Activated CD4-positive, CD25-positive, alpha-beta regulatory T cell (primary cell): Measurements from ENCODE around the gene PTCH1.

Experiments
- DNase-seq, 4 experiments: peaks; one replicate each; lab custom pipeline; 2025; lab: John Stamatoyannopoulos, UW

Gene PTCH1

GRCh38 chr9:95498641-95499040 lies 18.1 kb downstream of the PTCH1 start:
- no peak for DNase-seq

DNA sequence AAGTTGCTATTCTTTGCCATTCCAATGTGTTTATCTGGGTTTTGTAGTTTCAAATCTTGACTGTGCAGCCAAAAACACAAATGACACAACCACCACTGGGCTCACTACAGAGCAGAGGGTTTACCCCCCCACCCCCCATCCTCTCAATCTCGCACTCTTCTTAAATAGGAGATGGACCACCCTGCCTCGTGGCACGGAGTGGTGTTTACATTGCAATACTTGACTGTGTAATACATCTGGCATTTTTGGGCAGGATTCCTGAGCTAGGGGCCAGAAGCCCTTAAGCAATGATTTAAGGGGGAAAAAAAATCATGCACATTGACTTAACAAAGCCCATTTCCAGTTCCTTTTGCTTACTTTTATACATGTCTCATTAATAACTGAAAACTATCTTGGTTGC lies 19.0 kb downstream of the PTCH1 start:
- no peak for DNase-seq

DNA sequence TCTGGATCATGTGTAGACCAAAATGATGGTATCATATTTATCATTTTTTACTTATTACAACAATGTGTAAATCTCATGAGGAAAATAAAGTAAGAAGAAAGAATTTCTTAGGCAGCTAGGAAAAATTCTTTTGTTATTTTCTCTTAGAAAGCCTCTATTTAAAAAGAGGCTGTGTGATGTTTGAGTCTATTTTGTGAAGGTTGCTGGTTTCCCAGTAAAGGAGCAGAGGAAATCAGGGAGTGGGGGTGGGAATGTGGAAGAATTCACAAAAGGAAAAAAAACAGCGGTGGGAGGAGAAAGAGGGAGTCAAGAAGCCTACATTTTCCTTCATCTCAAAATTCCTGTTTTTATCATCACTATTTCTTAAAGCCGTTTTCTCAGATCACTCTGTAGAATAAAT lies 20.1 kb downstream of the PTCH1 start:
- DNase-seq, result no peak

GRCh38 chr9:95495961-95496360 lies 20.8 kb downstream of the PTCH1 start:
- no peak for DNase-seq

- no peak for DNase-seq
Measured at GRCh38 chr9:95495529-95495928, 21.2 kb downstream of the PTCH1 start.

GRCh38 chr9:95494416-95495371 lies 22.1 kb downstream of the PTCH1 start:
- peak; percentile 36 to 77 (median 60) for DNase-seq

GRCh38 chr9:95494022-95494415 lies 22.8 kb downstream of the PTCH1 start:
- no peak for DNase-seq

DNA sequence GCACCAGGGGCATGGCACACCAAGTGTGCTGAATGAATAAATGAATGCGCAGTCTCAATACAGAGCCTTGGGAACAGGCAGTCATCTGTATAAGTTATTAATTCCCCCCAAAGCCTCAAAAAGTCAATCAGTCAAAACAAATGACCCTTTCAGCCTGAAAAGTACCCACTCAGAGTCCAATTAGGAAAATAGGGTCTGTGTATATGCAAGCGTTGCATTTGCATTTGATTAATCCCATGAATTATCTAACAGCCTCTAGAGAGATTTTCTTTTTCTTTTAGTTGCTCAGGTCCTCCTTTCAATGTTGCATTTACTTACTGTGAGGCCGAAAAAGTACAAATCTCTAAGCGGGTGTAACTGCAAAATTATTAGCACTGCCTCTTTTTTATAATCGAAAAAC lies 23.4 kb downstream of the PTCH1 start:
- DNase-seq, result no peak

GRCh38 chr9:95491543-95492320 lies 25.0 kb downstream of the PTCH1 start:
- no peak for DNase-seq

GRCh38 chr9:95488954-95489353 lies 27.8 kb downstream of the PTCH1 start:
- no peak for DNase-seq

DNA sequence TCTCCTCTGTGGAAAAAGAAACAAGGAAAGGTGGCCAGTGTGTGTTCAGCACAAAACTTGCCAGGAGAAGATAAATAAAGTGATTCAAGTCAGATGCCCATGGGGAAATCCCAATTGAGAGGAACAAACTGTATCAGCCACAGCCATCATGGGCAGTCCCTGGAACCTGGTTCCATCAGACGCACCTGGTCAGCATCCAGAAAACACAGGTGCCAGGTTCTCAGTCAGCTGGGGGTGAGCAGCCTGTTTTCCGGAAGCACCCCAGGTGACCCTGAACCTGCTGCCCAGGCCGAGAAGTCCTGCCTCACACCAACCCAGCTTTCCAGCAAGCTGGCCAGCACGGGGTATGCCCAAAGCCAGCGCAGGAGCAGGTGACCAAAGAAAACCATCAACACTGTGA lies 30.5 kb downstream of the PTCH1 start:
- no peak for DNase-seq

- no peak for DNase-seq
Measured at GRCh38 chr9:95484225-95484624, 32.5 kb downstream of the PTCH1 start.

DNA sequence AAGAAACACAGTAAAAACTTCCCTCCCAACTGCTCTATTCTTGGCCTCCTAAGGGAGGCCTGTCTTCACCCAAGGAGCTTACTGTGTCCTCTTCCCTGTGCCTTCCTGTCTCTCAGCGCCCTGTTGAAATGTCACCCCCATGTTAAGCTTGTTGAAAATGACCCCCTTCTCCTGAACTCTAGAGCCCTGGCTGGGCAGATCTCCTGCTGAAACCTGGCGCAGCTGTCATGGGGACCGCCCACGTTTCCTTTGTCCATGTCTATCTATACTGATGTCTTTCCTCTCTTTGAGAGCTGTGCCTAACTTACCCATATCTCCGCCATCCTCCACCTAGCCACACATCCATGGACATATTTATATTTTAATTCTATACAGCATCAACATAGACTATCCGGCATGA lies 33.3 kb downstream of the PTCH1 start:
- no peak for DNase-seq

- DNase-seq, result no peak
Measured at GRCh38 chr9:95482621-95483020, 34.1 kb downstream of the PTCH1 start.

DNA sequence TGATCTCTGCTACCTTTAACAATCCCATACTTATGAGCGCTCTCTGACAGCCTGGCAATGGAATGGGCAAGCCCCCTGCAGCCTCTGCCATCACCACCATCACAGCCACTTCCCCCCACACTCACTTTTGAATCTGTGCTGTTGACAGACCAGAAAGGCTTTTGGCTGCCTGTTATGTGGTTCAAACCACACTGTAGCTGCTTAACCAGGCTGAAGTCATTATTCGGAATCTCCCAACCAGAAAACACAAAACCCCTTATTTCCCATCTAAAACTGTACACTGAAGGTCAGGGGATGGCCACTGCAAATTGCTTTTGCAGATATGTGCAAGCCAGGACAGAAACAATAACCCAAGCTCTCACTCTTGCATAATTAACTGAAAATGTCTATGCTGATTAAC lies 35.8 kb downstream of the PTCH1 start:
- no peak for DNase-seq

- no peak for DNase-seq
Measured at GRCh38 chr9:95480346-95480745, 36.4 kb downstream of the PTCH1 start.

DNA sequence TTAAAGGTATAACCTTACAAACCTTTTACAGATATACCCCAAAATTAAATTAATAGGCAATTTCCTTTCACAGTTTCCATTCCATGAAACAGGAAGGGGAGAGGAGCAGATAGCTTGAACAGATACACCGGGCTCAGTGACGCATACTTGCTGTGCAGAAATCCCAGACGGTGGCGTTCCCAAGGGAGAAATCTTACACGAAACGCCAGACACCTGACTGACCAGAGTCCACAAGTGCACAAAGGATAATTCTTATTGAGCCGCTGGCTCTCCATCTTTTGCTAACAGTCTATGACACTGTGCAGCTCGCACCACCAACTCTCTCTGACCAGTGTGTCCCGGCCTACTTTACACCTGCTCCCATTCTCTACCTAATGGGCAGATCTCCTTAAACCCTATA lies 37.4 kb downstream of the PTCH1 start:
- no peak for DNase-seq

DNA sequence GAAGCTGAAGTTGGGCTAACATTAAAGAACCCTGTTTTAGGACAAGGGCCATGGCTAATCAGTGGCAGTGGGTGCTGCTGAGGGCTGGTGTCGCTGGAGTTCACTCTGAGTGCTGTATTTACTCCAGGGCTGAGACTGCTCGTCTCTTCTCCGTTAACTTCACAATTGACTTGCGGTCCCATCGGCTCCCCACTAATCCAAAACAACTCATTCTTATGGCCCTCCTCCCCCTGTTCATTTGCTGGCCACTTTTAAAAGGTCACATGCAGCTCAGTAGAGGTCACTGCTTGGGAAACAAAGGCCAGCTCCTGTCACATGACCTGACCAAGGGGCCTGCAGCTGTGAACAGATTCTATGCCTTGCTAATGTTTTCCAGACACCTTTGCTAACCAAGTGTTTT lies 38.4 kb downstream of the PTCH1 start:
- no peak for DNase-seq

DNA sequence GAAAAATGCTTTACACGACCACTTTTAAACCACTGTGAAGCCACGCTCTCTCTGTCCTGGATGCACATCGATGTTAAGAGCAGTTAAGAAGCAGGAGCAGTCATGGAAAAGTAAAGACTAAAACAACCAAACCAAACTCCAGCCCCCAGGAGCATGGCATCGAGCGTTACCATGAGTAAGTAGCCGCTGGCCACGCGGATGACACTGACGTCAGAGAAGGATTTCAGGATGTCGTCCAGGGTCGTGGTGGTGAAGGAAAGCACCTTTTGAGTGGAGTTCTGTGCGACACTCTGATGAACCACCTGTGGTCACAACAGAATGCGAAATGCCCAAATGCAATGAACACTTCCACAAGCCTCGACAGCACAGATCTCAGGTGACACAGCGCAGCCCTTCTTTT lies 38.9 kb downstream of the PTCH1 start:
- no peak for DNase-seq

DNA sequence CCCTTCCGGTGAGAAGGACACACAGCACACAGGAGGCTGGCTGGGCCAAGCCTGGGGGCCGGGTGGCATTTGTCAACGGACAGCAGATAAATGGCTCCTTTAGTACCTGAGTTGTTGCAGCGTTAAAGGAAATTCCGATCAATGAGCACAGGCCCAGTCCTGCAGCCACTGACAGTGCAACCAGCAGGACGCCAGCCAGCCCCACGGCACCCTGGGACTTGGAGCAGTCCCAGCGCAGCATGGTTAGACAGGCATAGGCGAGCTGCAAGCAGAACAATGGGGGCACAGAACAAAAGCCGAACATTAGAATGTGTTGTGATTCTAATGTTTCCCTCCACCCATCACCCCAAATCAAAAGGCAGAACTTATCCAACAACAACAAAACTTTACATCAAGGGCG lies 39.3 kb downstream of the PTCH1 start:
- no peak for DNase-seq

DNA sequence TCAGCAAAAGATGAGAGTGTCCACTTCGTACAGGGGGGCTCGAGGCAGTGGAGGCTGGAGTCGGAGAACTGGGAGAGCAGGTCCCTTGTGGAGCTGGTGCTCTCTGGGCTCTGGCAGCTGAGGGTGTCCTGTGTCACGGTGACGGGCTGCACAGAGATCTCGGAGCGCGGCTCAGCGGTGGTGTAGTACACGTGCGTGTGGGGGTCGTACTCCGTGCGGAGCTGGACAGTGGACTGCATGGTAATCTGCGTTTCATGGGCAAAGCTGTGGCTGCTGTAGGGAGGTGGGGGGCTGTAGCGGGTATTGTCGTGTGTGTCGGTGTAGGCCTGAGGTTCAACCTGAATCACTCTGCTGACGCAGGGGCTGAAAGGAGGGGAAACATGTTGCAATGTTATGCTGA lies 48.0 kb downstream of the PTCH1 start:
- DNase-seq, result no peak

- no peak for DNase-seq
Measured at GRCh38 chr9:95465115-95465514, 51.7 kb downstream of the PTCH1 start.
